IMR-90 (cell line): ENCODE data around the gene FOXO4. TPM values are rescaled to one million over a fixed set of nuclear protein-coding genes. Genes with fewer than 3 reads are reported as not detected.
A peak's percentile ranks its signal among the peaks of the same experiment; 100 is the strongest.

Experiments used
- ATAC-seq: fragments of 200-7000 bp; cut with Tn5 transposase; 2 replicates; pipeline ENCODE4 v1.9.1; 2020; ENCODE audit warnings: low read depth, mild to moderate bottlenecking, moderate library complexity
- BruUV-seq: library from RNA; stranded (reverse); fragments of 400-500 nt; replicated peaks from 2 replicates; lab custom pipeline; 2021; lab: Mats Ljungman, UMichigan
- CTCF ChIA-PET: fragments of 300-600 bp; formaldehyde crosslinking; extraction: SDS; loops from one replicate; lab custom pipeline; 2021; ENCODE audit warnings: antibody characterized with exemption; lab: Yijun Ruan, JAX
- POLR2A ChIA-PET: fragments of 300-600 bp; sonication (Branson Sonifier 250); formaldehyde crosslinking; loops from one replicate; lab custom pipeline; 2022; ENCODE audit warnings: antibody characterized with exemption; ENCODE audit not compliant: unreplicated experiment; lab: Charles Lee
- DNase-seq: peaks from one replicate; pipeline ENCODE4 v3.0.0; 2013
- H2AFZ ChIP-seq: replicated peaks from 2 replicates; pipeline ENCODE3; 2013; ENCODE audit warnings: low read length, mild to moderate bottlenecking; ENCODE audit not compliant: poor library complexity
- H2AK5ac ChIP-seq: 2 replicates; pipeline ENCODE4 v1.6.1; 2013; ENCODE audit warnings: low read depth, low read length, inconsistent platforms
- H2AK9ac ChIP-seq: replicated peaks from 2 replicates; pipeline ENCODE3; 2013; ENCODE audit warnings: mild to moderate bottlenecking, low read depth, low read length, moderate library complexity; ENCODE audit not compliant: poor library complexity
- H2BK120ac ChIP-seq: 2 replicates; pipeline ENCODE4 v1.6.1; 2013; ENCODE audit warnings: low read depth, low read length, inconsistent platforms
- H2BK15ac ChIP-seq: 3 replicates; pipeline ENCODE4 v1.6.1; 2013; ENCODE audit warnings: low read depth, low read length, inconsistent platforms
- H2BK20ac ChIP-seq: 2 replicates; pipeline ENCODE4 v1.6.1; 2013; ENCODE audit warnings: low read depth, mild to moderate bottlenecking, inconsistent platforms, low read length, moderate library complexity
- H2BK5ac ChIP-seq: 2 replicates; pipeline ENCODE4 v1.6.1; 2013; ENCODE audit warnings: mild to moderate bottlenecking, low read depth, low read length, inconsistent platforms; ENCODE audit not compliant: poor library complexity, severe bottlenecking
- H3K14ac ChIP-seq: replicated peaks from 2 replicates; pipeline ENCODE4 v1.6.1; 2013; ENCODE audit warnings: low read depth, low read length, inconsistent platforms
- H3K18ac ChIP-seq: 2 replicates; pipeline ENCODE4 v1.6.1; 2013; ENCODE audit warnings: low read depth, low read length, control low read depth
- H3K23ac ChIP-seq: 2 replicates; pipeline ENCODE4 v1.6.1; 2013; ENCODE audit warnings: low read depth, low read length, inconsistent platforms
- H3K27ac ChIP-seq: 2 replicates; pipeline ENCODE4 v1.5.1; 2013; ENCODE audit warnings: mild to moderate bottlenecking, control low read depth, low read length; ENCODE audit not compliant: insufficient read depth
- H3K27me3 ChIP-seq: 2 replicates; pipeline ENCODE4 v1.6.1; 2013; ENCODE audit warnings: low read length; ENCODE audit not compliant: control insufficient read depth, insufficient read depth
- H3K36me3 ChIP-seq: 2 replicates; pipeline ENCODE4 v1.6.1; 2013; ENCODE audit warnings: low read length, mixed read lengths; ENCODE audit not compliant: control insufficient read depth, insufficient read depth
- H3K4ac ChIP-seq: 2 replicates; pipeline ENCODE4 v1.6.1; 2013; ENCODE audit warnings: low read depth, low read length, inconsistent platforms
- H3K4me1 ChIP-seq: 2 replicates; pipeline ENCODE4 v1.6.1; 2013; ENCODE audit warnings: low read length, mixed read lengths; ENCODE audit not compliant: control insufficient read depth, insufficient read depth
- H3K4me2 ChIP-seq: 2 replicates; pipeline ENCODE4 v1.6.1; 2013; ENCODE audit warnings: low read depth, mild to moderate bottlenecking, control low read depth, low read length, moderate library complexity
- H3K4me3 ChIP-seq: 2 replicates; pipeline ENCODE4 v1.5.1; 2013; ENCODE audit warnings: low read depth, mild to moderate bottlenecking, control low read depth, low read length, moderate library complexity; ENCODE audit not compliant: insufficient read depth
- H3K56ac ChIP-seq: 2 replicates; pipeline ENCODE4 v1.6.1; 2013; ENCODE audit warnings: low read length, inconsistent platforms; ENCODE audit not compliant: insufficient read depth; ENCODE audit errors: extremely low read depth
- H3K79me1 ChIP-seq, 2 experiments: 2 replicates each; pipeline ENCODE4 v1.6.1; 2013; ENCODE audit warnings: low read length in 2 of 2, inconsistent platforms in 1 of 2, low read depth in 1 of 2
- H3K9ac ChIP-seq: 2 replicates; pipeline ENCODE4 v1.6.1; 2013; ENCODE audit warnings: low read depth, low read length, control low read depth
- H3K9me1 ChIP-seq: 2 replicates; pipeline ENCODE4 v1.6.1; 2013; ENCODE audit warnings: low read length, inconsistent platforms; ENCODE audit not compliant: insufficient read depth
- H3K9me3 ChIP-seq: 2 replicates; pipeline ENCODE4 v1.6.1; 2013; ENCODE audit warnings: low read length; ENCODE audit not compliant: control insufficient read depth, insufficient read depth
- H4K20me1 ChIP-seq: 2 replicates; pipeline ENCODE4 v1.6.1; 2013; ENCODE audit warnings: low read length, inconsistent platforms; ENCODE audit not compliant: insufficient read depth
- H4K5ac ChIP-seq: 2 replicates; pipeline ENCODE4 v1.6.1; 2013; ENCODE audit warnings: mild to moderate bottlenecking, low read depth, low read length, control low read depth
- H4K8ac ChIP-seq, 2 experiments: 2 replicates each; pipeline ENCODE4 v1.6.1; 2013; ENCODE audit warnings: low read depth in 2 of 2, low read length in 2 of 2, control low read depth in 1 of 2, inconsistent platforms in 1 of 2
- H4K91ac ChIP-seq: 2 replicates; pipeline ENCODE4 v1.6.1; 2013; ENCODE audit warnings: low read depth, low read length, inconsistent platforms; ENCODE audit not compliant: insufficient read depth
- BHLHE40 ChIP-seq: fragments of 150-350 bp; IDR thresholded peaks from 2 replicates; pipeline ENCODE4 v1.6.1; 2016; ENCODE audit warnings: mild to moderate bottlenecking, low read depth, low read length
- RAD21 ChIP-seq: IDR thresholded peaks from 2 replicates; pipeline ENCODE4 v1.6.1; 2012; ENCODE audit warnings: low read length, improper control_type of control experiment
- WGBS, 2 experiments: methylation state at CpG; one replicate each; pipeline versions ENCODE4 v1.1.5 to v1.1.7; 2013; ENCODE audit warnings: missing lambda C conversion rate in 2 of 2; ENCODE audit not compliant: insufficient read length in 1 of 2; ENCODE audit errors: extremely low coverage in 2 of 2; 5-methylcytosine and 5-hydroxymethylcytosine counted together
- dilution Hi-C: fragments of 300-500 bp; cut with HindIII; formaldehyde crosslinking; loops from one replicate; pipeline ENCODE4 v1.14.3; 2018; ENCODE audit warnings: low sequenced_read_pairs; ENCODE audit not compliant: unreplicated experiment
- in situ Hi-C: fragments of 300-500 bp; cut with MboI; formaldehyde crosslinking; loops from 3 replicates; pipeline ENCODE4 v1.14.3; 2019; ENCODE audit warnings: low sequenced_read_pairs, inconsistent platforms, mixed read lengths
- intact Hi-C: fragments of 100-400 bp; cut with micrococcal nuclease; formaldehyde crosslinking; loops from 2 replicates; pipeline ENCODE4 v1.10.0; 2022
- polyA plus RNA-seq, 3 experiments: library from polyadenylated mRNA; depleted of rRNA; stranded (reverse); fragments of >200 nt; gene quantifications; 2 replicates each; pipeline ENCODE4 v1.2.3, GENCODE V29; 2012; ENCODE audit warnings: low replicate concordance in 1 of 3
- total RNA-seq: library from RNA; depleted of rRNA; stranded (reverse); fragments of >200 nt; gene quantifications from 2 replicates; pipeline ENCODE4 v1.2.3, GENCODE V29; 2012
- TF ChIP-seq, protein P1 (sequence below): fragments of 150-350 bp; IDR thresholded peaks from 2 replicates; pipeline ENCODE4 v1.6.1; 2017; ENCODE audit warnings: mild to moderate bottlenecking, antibody characterized with exemption, low read length, low read depth

FOXO4 gene
- total and polyA plus RNA-seq, 2 of the 4 experiments (the other 2 are of a cell fraction) = 2.0 to 2.6 TPM

DNA sequence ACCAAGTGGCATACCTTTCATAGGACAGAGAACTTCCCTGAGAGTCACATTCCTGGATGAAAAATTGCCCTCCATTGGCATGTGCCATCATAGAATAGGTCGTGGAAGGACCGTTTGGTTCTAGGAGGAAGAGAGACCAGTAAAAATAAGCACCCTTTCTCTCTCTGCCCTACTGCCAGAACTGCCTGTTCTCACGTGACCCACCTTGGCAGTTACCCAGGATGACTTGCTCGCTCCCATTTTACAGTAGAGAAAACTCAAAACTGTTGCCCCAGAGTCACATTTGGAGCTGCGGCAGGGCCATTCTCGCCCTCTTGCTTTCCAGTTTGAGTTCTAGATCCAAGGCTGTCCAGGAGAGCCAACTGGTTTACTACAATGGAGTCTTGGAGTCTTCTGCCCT is 47.9 kb downstream of the FOXO4 start:
- peaks cover 2% of the 10 kb centered on the region; the same call in 1 of the 2 replicates for H3K4me1 ChIP-seq
- no peak overlapping the region for H2BK5ac ChIP-seq
- no peak overlapping the region for H3K27ac ChIP-seq
- no peak for ATAC-seq
- peaks cover 2% of the 10 kb centered on the region; the same call in 1 of the 2 replicates for H3K27me3 ChIP-seq
- H3K14ac ChIP-seq = no peak overlapping the region
- intact Hi-C loops = no loop called here
- no peak overlapping the region for H2BK20ac ChIP-seq
- no peak overlapping the region for H3K4me3 ChIP-seq
- POLR2A ChIA-PET = no interaction called here
- H3K36me3 ChIP-seq = peaks cover 14% of the 10 kb centered on the region
- H2AK5ac ChIP-seq = no peak overlapping the region
- dilution Hi-C loops = no loop called here
- H4K20me1 ChIP-seq = no peaks in the 10 kb centered on the region
- H3K9ac ChIP-seq = no peak overlapping the region
- in situ Hi-C loops = no loop called here
- DNase-seq = peak; percentile 41
- H2BK15ac ChIP-seq = no peak overlapping the region
- no peak overlapping the region for H3K4me2 ChIP-seq
- WGBS, 2 experiments = 40% methylated on average over 1 of the region's 6 CpGs; no CpG with 5 or more reads in 1 of the 2 experiments
- peak; percentile 32; the same call in 1 of the 2 replicates for TF ChIP-seq BHLHE40
- TF ChIP-seq, protein P1, sequence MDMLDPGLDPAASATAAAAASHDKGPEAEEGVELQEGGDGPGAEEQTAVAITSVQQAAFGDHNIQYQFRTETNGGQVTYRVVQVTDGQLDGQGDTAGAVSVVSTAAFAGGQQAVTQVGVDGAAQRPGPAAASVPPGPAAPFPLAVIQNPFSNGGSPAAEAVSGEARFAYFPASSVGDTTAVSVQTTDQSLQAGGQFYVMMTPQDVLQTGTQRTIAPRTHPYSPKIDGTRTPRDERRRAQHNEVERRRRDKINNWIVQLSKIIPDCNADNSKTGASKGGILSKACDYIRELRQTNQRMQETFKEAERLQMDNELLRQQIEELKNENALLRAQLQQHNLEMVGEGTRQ = peak; percentile 48; the same call in 1 of the 2 replicates
- TF ChIP-seq RAD21 = no peak
- no peak overlapping the region for H4K5ac ChIP-seq
- no peak overlapping the region for H4K8ac ChIP-seq
- no peak overlapping the region for H3K23ac ChIP-seq
- no peak overlapping the region for H3K56ac ChIP-seq
- no peak overlapping the region for H3K18ac ChIP-seq
- no peak overlapping the region for H4K91ac ChIP-seq
- H3K9me3 ChIP-seq = no peaks in the 10 kb centered on the region
- peaks cover 3% of the 10 kb centered on the region; the same call in 1 of the 2 replicates for H3K9me1 ChIP-seq
- BruUV-seq = TSS peak; percentile 46
- no peak overlapping the region for H3K4ac ChIP-seq
- no peaks in the 10 kb centered on the region for H3K79me1 ChIP-seq
- no peak overlapping the region for H2AFZ ChIP-seq
- H2BK120ac ChIP-seq = no peak overlapping the region
- H2AK9ac ChIP-seq = no peak overlapping the region
- CTCF ChIA-PET = no interaction called here
